Activated CD4-positive, alpha-beta T cell treated with anti-CD3 and anti-CD28 coated beads, Interleukin-2, amount 50 U/mL, for 16 hours (primary cell): ENCODE data around the gene OTOS.
A peak's percentile ranks its signal among the peaks of the same experiment; 100 is the strongest.

Experiments used
- DNase-seq: peaks from one replicate; pipeline ENCODE4 v3.0.0-alpha.2; 2020

Gene OTOS

DNA sequence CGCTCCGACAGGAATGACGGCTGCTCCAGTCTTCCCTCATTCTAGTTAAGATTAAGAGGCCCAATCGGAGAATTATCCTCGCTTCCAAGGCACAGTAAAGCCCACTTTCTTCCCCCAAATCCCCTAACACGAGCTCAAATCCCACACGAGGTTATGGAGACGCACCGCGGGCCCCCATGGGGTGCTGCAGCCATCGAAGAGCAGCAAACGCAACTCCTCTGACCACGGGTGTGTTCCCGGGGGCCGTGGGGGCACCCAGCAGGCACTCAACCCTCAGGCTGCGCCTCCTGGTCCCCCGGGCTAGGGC is 4.8 kb downstream of the OTOS start:
- DNase-seq = peak; percentile 14

DNA sequence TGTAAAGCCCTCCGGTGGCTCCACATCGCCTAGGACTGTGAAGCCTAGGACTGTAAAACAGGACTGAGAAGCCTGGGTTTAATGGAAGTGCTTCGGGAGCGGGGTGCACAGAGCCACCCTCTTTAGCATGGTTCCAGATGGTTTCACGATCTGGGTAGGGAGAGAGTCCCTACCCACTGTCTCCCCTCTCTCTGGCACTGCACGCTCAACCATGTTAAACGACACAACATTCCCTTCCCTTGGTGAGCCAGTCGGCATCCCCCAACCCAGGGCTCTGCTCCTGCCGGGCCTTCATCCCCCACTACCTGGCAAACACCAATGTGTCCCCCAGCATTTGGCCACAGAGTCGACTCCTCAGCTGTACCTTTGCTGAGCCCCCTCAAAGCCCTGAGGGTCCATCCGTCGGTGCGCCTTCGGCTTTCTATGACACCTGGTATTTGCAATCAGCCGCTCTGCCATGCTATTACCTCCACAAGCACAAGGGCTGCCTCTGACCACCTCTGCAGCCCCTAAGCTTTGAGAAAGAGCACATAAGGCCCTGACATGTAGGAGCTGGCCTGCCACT is 5.4 kb downstream of the OTOS start:
- no peak for DNase-seq

DNA sequence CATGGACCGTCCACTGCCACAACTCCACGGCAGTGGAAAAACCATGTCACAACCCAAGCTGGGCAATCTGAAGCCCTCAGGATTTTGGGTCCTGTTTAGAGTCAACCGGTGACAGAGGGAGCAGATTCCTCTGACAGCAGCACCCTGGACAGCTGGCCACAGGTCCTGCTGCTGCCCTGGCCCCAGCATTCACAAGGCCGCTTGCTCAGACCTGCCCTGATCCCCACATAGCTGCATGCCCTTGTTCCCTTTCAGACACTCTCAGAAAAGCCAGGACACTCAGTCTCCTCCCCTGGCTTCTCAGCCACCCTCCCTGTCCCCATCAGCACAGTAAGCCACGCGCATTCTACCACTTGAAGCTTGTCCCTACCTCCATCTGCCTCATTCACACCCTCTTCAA is 6.0 kb downstream of the OTOS start:
- DNase-seq = no peak

DNA sequence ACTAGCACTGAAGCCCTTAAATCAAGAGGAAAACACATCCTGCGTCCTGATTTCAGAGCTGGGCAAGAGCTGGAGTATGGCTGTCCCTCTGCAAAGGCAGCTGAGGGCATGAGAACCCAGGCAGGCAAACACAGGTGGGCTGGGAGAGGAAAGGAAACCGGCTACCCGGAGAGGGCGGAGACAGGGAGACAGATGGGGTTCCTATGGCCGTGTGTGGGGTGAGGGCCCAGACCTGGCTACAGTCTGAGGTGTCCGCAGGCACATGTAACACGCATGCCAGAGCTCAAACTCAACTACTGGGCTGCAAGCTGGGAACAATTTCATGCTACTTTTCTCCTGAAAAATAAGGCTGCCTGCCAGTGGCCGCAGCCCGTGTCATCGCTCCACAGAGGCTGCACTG is 7.1 kb downstream of the OTOS start:
- no peak for DNase-seq

DNA sequence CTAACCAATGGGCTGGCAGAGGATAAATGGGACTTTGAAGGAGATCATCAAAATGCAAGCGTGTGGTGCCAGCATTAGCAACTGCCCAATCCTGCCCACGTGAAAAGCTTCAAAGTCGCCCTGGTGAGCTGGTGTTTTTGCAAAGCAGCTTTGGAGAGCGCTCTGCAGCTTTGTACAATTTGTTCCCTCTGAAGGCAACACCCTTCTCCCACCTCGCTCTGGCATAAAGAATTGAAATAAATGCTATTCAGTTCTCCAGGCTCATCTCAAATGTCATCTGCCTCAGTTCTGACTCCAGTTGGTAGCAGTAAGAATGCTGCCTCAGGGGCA is 7.8 kb downstream of the OTOS start:
- no peak for DNase-seq

DNA sequence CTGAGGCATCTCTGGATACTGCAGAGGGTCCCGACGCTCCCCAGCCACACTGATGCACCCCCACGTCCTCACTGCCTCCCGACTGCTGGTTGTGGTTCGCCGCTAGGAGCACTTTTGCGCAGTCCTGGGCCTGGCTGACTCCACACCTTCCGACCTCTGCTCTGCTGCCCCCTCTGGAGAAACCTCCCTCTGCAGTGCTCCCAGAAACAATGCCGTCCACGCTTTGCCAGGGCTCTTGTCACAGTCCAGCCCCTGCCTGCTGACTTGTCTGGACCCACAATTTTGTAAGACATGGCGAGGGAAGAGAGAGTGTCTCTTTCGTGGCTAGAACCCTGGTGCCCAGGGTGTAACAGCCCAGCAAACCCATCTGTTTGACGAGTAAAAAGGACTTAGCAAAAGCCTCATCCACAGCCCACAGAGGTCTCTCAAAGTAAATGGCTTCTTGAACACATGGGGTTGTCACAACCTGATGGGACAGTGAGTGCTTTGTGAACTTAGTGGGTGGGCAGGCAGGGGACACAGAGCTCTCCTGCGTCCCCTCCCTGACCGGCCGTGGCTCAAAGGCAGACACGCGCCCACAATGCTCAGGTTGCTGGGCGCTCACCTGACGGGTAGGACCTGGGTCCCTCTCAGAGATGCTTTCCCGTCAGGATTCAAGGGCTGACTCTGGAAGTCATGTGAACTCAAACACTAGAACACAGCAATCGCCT is 8.4 kb downstream of the OTOS start:
- no peak for DNase-seq

DNA sequence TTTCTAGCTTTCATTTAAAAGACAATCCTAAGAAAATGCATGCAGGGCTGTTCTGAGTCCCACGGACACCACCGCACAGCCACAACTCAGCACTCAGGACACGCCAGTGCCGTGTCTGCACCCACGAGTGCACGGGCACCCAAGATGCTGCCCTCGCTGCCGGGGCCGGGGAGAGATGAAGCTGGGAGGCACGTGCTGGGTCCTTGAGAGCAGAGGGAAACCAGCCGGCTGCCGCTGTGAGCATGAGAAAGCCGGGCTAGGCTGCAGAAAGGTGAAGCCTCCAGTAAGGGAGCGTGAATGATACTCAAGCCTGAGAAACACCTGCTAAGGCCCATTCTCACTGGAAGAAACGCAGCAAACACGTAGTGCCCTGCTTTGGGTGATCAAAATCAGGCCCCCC is 9.2 kb downstream of the OTOS start:
- no peak for DNase-seq

DNA sequence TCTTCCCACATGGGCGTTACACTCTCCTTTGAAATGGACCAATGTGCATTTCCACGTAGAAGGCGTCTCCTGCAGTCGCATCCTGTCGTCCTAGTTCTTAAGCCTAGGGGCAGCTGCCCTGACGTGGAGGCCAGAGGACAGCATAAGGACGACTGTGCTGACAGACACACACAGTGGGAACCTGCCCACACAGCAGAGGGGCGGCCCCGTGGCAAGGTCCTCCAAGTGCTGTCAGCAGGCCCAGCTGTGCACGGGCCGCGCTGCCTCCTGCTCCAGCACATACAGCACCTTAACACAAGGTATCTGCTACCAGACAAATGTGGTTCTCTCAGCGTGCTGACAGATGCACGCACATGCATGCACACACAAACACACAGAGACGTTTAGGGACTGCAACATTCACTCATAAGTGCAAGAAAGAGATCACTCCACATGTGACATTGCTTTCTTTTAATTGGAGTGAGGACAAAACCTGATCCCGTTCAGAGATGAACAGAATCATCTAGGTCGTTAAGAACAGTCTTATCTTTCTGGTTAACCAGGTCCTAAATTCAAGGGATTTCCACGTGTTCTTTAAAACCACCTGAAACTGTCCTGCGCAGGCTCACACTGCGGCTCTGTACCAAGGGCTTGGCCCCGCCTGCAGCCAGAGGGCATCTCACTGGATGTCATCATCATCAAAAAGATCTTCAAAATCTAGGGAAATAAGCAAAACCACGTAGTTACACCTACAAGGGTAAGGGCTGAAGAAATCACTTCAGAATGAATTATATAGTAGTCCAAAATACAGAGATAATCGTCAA is 9.9 kb downstream of the OTOS start:
- no peak for DNase-seq

DNA sequence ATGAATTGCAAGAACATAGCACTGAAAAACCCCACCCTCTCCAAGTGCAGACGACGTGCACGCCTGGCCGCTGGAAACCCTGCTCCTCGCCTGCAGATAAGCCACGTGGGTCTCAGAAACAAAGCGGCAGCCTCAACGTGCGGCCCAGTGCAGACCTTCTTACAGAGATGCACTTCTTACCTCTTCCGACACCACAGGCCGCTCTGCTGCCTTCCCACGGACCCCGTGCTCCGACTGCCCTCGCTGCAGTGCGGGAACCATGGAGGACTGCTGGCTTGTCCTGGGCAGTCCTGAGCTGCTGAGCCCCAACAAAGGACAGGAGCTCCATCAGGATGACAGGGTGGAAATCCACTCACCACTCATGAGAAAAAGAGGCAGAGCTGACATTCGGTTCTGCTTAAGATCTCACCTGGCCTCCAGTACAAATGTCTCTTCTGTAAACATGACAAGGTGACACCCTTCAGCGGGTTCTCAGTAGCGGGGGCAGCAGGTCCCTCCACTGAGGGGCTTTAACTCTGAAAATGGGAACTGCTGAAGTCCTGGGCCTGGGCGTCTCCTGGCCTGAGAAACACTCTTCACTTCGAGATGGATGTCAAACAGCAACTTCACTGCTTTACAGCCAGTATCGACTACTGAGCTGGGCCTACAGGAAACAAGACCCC is 10.6 kb downstream of the OTOS start:
- DNase-seq = no peak

DNA sequence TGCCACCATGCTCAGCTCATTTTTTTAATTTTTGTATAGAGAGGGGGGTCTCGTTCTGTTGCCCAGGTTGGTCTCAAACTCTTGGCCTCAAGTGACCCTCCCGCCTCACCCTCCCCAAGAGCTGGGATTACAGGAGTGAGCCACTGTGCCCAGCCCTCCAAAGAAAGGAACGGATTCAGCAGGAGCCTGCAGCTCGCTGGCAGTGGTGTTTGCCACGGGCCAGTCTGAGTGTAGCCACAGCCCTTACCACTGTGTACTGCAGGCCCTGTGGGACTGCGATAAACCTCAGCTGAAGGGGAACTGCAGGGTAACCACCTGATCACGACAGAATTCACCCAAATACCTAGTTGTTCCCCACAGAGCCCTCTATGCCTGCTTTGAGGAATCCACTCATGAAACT is 11.1 kb downstream of the OTOS start:
- DNase-seq = no peak

DNA sequence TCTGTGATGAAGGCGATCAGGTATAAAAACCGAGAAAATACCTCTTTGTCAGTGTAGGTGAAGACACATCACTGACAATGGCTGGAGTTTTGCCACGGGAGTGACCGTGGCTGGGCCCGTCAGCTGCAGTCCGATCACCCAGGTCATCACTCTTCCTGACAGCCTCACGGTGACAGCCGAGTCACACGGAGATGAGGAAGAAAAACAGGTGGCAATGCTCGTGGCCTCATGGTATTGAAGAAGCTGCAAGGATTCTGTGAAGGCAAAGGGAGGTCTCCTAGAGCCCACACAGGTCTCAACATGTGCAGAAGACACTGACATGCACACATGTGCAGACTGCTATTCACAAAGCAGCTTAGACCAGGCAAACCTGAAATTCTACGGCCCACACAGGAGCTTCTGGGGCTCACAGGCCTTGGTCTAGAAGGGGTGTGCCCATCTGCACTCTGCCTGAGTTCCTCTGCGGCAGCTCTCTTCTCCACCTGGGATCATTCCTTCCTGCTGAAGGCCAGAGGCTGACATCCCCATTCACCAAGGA is 11.8 kb downstream of the OTOS start:
- no peak for DNase-seq

DNA sequence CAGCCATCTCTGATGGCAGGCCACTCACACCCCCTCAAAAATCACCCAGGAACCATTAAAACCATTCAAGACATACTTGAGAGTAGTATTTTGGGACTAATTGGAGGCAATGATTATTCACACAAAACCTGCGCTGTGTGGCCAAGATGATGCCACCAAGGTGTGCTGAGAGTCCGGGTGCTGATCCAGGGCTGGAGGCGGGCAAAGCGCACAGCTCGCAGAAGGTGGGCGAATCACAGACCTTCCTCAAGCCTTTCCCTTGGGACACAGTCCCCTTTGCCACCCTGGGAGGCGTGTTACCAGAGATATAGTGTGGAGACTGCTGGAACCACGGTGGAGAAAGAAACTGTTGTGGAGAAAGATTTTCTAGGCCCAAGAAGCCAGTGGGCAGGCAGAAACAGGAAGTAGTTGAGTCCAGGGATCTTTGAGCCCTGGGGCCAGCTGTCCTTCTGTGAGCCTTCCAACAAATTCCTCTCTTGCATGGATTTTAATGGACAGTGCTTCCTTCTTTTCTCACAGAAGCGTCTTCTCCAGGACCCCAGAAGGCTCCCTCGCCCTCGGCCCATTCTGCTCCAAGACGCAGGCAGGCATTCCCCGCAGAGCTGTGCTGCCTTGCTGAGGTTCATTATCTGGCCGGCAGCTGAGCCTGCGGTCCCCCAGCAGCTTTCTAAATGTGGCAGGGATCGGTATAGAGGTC is 12.4 kb downstream of the OTOS start:
- no peak for DNase-seq

DNA sequence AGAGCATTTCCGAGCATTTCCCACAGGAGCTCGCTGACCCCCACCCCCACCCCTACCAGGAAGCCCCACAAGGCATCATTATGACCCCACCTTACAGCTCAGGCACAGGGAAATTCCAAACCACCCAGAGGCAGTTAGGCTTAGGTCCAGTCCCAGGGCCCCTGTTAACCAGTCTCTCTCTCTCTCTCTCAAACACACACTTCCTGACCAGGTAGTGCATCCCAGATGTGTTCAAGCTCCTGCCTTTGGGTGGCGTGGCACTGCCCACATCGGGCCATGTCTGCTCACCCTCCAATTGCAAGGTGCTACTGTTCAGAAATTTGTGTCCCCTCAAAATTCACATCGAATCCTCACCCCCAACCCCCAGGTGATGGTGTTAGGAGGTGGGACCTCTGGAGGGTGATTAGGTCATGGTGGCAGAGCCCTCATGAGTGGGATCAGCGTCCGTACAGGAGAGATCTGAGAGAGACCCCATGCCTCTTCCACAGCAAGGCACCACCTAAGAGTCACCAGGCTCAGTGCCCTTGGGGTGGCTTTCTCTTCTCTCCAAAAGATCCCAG is 13.2 kb downstream of the OTOS start:
- DNase-seq = no peak

DNA sequence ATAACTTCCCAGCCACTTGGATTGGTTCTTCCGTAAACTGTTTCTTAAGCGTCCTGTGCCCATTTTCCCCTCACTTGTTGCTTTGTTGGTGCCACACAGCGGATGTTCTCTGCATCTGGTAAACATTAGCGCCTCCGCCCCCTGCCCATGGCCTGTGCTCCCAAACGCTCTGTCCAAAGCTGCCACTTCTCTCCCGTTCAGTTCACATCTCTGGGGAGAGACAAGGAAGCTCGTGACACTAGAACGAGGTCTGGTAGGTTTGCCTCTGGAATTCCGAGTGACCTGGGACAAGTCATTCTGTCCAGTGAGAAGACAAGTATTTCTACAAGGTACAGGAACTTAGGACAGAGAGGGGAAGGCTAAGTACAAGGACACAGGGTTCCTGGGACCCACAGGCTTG is 13.7 kb downstream of the OTOS start:
- no peak for DNase-seq

DNA sequence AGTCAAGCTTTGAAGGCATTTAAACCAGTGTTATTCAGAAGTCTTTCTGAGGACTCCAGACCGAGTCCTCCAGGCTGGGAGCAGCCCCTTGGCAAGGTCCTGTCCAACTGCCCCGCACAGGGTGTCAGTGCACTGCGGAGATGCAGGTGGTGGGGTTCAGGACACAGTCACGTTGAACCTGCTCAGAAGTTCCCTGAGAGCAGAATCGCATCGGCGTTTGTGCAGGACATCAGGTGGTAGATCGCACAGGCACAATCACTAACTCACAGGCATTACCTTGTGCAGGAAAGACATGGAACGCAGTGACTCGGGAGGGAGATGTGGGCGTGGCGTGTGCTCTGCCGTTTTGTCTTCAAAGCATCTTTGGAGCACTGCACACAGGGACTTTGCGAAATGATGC is 14.7 kb downstream of the OTOS start:
- no peak for DNase-seq

DNA sequence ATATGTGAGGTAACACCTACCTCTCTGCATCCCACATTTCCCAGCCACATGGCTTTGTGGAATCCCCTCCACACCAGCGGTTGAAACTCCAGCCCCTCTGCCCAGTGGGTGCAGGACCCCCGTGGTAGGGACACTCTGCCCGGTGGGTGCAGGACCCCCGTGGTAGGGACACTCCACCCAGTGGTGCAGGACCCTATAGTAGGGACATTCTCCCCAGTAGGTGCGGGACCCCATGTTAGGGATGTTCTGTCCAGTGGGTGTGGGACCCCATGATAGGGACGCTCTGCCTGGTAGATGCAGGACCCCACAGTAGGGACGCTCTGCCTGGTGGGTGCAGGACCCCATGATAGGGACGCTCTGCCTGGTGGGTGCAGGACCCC is 15.8 kb downstream of the OTOS start:
- DNase-seq = no peak

DNA sequence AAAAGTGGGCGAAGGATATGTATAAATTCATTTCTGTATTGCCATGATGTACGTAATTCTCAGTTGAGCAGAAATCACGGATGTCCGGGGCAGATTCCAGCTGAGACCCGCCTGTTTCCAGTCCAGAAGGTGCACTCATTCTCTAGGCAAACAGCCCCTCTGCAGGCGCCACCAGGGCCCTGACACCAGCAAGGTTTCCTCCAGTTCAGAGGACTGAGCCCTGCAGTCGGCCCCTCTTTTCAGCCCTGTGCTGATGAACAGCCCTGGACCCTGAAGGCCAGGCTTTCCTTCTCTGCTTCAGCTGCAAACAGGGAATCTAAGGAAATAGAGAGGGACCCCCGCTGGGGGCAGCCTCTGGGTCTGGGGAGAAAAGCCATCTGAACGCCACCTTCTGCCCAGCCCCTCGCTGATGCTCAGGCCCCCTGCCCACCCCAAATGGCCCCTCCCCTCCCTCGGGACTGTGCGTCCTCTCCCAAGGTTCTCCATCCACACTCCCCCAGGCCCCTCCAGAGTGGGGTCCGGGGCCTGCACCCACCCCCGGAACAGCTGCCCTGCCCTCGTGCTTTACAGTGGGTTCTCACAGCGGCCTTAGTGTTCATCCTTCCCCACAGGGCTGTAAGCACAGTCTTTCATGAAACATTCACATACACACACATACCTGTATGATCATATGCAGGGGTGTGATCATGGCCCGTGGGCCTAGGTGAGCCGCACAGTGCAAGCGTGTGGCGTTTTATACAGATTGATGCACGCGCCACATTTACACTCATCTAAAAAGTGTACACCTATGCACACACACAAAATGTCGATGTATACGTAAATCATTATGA is 16.4 kb downstream of the OTOS start:
- no peak for DNase-seq

DNA sequence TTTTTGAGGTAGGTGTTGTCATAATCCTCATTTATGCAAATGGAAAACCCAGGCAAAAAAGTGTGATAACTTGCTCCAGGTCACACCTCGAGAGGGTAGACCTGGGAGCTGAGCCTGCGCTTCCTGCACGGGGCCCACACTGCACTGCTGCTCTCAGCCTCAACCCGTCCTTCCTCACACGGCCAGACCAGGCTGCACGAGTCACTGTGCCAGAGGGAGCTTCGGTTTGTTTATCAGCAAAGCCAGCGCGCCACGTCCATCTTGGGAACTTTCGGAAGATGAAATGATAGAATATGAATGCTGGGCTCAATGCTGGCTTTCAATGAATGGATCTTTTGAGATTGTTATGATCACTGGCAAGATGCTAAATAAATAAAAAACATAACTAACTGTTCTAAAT is 18.8 kb downstream of the OTOS start:
- no peak for DNase-seq

DNA sequence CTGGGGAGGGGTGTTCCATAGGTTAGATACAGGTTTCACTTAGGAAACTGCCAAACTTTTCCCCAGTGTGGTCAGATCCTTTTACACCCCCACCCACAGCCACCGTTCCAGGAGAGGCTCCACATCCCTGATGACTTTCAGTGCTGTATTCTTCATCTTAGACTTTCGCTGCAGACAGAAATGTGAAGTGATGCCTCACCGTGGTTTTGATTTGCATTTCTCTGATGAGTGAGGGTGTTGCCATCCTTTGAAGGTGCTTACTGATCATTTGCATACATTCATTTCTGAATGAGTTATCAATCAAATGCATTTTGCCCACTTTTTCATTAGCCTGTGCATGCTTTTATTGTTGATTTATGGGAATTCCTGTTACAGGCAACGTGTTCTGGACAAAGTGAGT is 19.3 kb downstream of the OTOS start:
- DNase-seq = no peak

DNA sequence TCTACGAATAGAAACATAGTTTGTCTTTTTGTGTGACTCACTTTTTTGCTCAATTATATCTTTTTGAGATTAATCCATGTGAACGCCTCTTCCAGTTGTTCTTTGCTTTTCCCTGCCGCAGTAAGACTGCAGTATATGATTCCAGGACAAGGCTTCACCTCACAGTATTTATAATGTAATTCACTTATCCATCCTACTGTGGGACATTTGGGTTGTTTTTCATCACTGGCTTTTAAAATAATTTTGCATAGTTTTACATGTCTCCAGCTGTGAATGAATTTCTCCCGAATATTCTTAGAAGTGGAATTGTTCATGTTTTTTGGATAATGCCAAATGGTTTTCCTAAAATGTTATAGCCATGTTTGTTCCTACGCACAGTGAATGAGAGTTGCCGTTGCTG is 26.2 kb downstream of the OTOS start:
- no peak for DNase-seq

DNA sequence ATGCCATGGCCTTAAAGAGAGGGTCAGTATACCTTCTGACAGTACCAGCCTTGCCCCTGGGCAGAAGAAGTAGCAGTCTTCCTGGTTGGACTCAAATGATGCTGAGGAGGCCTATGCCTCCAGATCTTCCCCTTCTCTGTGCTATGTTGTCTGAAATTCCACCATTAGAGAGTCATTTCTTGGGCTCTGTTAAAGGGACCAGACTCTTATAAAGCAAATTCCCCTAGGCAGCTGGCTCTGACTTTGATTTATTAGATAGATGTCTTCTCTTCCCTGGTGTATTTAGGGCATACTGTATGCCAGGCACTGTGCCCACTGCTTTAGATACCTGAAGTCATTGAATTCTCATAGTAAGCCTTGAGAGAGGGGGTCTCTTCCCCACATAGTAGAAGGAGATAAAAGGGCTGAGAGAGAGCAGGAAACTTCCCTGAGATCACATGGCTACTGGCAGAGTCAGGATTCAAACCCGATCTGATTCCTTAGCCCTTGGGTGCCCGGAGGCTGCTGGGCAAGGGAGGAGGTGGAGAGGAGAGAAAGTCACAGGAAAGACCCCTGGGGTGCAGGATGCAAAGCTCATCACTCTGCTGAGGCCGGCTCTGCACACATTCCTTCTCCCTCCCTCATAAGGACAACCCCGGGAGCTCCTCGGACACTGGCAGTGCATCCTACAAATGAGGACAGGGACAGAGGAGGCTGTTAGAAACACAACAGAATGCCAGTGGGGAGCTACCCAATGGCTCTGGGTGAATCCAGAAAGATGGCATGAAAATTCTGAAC is 27.4 kb downstream of the OTOS start:
- DNase-seq = no peak
